ENCODE measurements around the gene LRGUK. TPM values are rescaled to one million over a fixed set of nuclear protein-coding genes. Genes with fewer than 3 reads are reported as not detected.
A peak's percentile ranks its signal among the peaks of the same experiment; 100 is the strongest.

Gene LRGUK
- total RNA-seq, 1 experiment from 2014 or later = 0.49 TPM

DNA sequence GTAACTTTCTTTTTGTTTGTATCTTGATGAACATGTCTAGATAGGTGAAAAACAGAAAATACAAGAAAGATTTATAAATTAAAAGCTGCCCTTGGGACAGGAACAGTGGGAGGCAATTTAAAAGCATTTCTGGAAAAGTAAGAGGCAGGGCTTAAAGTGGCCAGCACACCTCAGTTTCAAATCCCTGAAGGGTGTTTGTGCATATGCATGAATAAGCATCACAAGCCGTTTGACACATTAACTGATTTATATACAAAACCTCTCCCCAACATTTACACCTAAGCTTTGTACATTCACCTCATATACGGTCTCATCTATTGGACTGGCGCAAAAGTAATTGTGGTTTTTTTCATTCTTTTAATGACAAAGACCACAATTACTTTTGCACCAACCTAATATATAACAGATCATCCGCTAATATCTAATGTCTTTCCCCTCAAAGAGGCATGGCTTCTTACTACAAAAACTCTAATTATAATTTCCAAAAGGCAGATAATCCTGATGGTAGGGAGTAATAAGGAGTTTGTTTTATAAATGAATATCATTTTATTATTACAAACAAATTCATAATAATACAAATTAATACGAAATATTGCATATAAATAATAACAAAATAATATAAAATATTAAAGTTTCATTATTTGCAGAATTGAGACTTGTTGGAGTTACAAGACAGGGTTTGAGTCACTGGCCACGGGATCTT, 48.3 kb downstream of the LRGUK start:
- no peaks in the 10 kb centered on the region for H3K27me3 ChIP-seq (ENCODE audit: insufficient read depth, low read length)
- TF ChIP-seq RAD21 (IDR thresholded peaks at IDR 0.05; ENCODE audit: low read depth) = no peak
- no peak for TF ChIP-seq POLR2AphosphoS5 (IDR thresholded peaks at IDR 0.05; ENCODE audit: low read depth, low read length)
- no peak for TF ChIP-seq CEBPB (IDR thresholded peaks at IDR 0.05; ENCODE audit: low read depth)
- TF ChIP-seq ZFX (IDR thresholded peaks at IDR 0.05) = no peak
- no peak for TF ChIP-seq SP1 (IDR thresholded peaks at IDR 0.05; ENCODE audit: low read depth)
- no peak for TF ChIP-seq EGR1 (IDR thresholded peaks at IDR 0.05; ENCODE audit: low read depth)
- no peak for TF ChIP-seq CBX3 (IDR thresholded peaks at IDR 0.05; ENCODE audit: low read depth)
- TF ChIP-seq, protein P1, sequence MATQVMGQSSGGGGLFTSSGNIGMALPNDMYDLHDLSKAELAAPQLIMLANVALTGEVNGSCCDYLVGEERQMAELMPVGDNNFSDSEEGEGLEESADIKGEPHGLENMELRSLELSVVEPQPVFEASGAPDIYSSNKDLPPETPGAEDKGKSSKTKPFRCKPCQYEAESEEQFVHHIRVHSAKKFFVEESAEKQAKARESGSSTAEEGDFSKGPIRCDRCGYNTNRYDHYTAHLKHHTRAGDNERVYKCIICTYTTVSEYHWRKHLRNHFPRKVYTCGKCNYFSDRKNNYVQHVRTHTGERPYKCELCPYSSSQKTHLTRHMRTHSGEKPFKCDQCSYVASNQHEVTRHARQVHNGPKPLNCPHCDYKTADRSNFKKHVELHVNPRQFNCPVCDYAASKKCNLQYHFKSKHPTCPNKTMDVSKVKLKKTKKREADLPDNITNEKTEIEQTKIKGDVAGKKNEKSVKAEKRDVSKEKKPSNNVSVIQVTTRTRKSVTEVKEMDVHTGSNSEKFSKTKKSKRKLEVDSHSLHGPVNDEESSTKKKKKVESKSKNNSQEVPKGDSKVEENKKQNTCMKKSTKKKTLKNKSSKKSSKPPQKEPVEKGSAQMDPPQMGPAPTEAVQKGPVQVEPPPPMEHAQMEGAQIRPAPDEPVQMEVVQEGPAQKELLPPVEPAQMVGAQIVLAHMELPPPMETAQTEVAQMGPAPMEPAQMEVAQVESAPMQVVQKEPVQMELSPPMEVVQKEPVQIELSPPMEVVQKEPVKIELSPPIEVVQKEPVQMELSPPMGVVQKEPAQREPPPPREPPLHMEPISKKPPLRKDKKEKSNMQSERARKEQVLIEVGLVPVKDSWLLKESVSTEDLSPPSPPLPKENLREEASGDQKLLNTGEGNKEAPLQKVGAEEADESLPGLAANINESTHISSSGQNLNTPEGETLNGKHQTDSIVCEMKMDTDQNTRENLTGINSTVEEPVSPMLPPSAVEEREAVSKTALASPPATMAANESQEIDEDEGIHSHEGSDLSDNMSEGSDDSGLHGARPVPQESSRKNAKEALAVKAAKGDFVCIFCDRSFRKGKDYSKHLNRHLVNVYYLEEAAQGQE (IDR thresholded peaks at IDR 0.05; ENCODE audit: low read depth) = no peak
- no peak for TF ChIP-seq ELF1 (IDR thresholded peaks at IDR 0.05; ENCODE audit: borderline replicate concordance, low read depth)
- H3K4me2 ChIP-seq (ENCODE audit: low read length) = peak overlapping the region; percentile 57
- H3K9ac ChIP-seq (ENCODE audit: low read length) = no peak overlapping the region
- no peak for DNase-seq (ENCODE audit: low read depth, low spot score)
- no TSS peak for BruUV-seq (replicated peaks)
- no peak for ATAC-seq
- RAD21 ChIA-PET (ENCODE audit: low non-redundant PET in 1 of 2, low total read pairs in 2 of 2, uncharacterized antibody in 2 of 2, unreplicated experiment in 2 of 2) = no interaction called here
- H3K27ac ChIP-seq (ENCODE audit: low read depth, low read length) = peak overlapping the region; percentile 37; the same call in 1 of the 2 replicates
- H2AFZ ChIP-seq (ENCODE audit: low read depth, low read length, poor library complexity, severe bottlenecking) = peak overlapping the region; percentile 15
- POLR2A ChIA-PET = no interaction called here
- intact Hi-C loops (cut with micrococcal nuclease) = no loop called here
- no peaks in the 10 kb centered on the region for H3K9me3 ChIP-seq (ENCODE audit: control insufficient read depth in 1 of 2, insufficient read depth in 1 of 2, low read depth in 1 of 2, low read length in 2 of 2)
- H3K9me2 ChIP-seq (ENCODE audit: insufficient read depth) = no peaks in the 10 kb centered on the region
- H4K20me1 ChIP-seq (ENCODE audit: insufficient read depth) = no peaks in the 10 kb centered on the region
- peaks cover 10 to 16% of the 10 kb centered on the region in 2 experiments for H3K4me1 ChIP-seq (ENCODE audit: control insufficient read depth in 1 of 2, insufficient read depth in 2 of 2, low read length in 2 of 2)
- no peaks in the 10 kb centered on the region for H3K79me2 ChIP-seq (ENCODE audit: insufficient read depth, low read length)
- no peaks in the 10 kb centered on the region for H3K36me3 ChIP-seq (ENCODE audit: control insufficient read depth in 1 of 2, insufficient read depth in 2 of 2, low read length in 2 of 2)
- no peak overlapping the region for H3K4me3 ChIP-seq (replicated peaks in 1 of 2; ENCODE audit: low read depth in 1 of 2, low read length in 2 of 2)
- CTCF ChIA-PET = interaction anchor here (1.0 kb wide), 1 partner anchor 34 kb away, joined by 3 read pairs; no protein-coding TSS in a partner anchor

All from HCT116 (cell line).